Psoas muscle (tissue), 8 donors: Measurements from ENCODE around the gene CERKL. TPM values are rescaled to one million over a fixed set of nuclear protein-coding genes. Genes with fewer than 3 reads are reported as not detected.

ENCODE experiments used
- ATAC-seq, 4 donors: fragments of 200-7000 bp; cut with Tn5 transposase; one replicate each; pipeline ENCODE4 v1.9.1; 2020; ENCODE audit warnings: moderate library complexity in 3 of 4, mild to moderate bottlenecking in 2 of 4
- DNase-seq, 2 donors: peaks; one replicate each; pipeline ENCODE4 v3.0.0-alpha.2; 2020
- H3K27ac ChIP-seq: fragments of 200-600 bp; one replicate; pipeline ENCODE4 v1.8.0; 2022
- H3K27me3 ChIP-seq, 3 donors: fragments of 200-600 bp in 1 of 3; one replicate each; pipeline versions ENCODE4 v1.6.1 to v1.8.0; 2013 to 2022; ENCODE audit warnings: low read length in 2 of 3, mild to moderate bottlenecking in 2 of 3, moderate library complexity in 1 of 3; ENCODE audit not compliant: insufficient read depth in 3 of 3
- H3K36me3 ChIP-seq, 2 donors: fragments of 200-600 bp in 1 of 2; one replicate each; pipeline versions ENCODE4 v1.6.1 to v1.8.0; 2013 to 2022; ENCODE audit warnings: low read depth in 1 of 2, mild to moderate bottlenecking in 1 of 2, moderate library complexity in 1 of 2; ENCODE audit not compliant: insufficient read depth in 1 of 2
- H3K4me1 ChIP-seq: fragments of 200-600 bp; one replicate; pipeline ENCODE4 v1.8.0; 2022
- H3K4me3 ChIP-seq: fragments of 200-600 bp; one replicate; pipeline ENCODE4 v1.8.0; 2022; ENCODE audit warnings: mild to moderate bottlenecking
- H3K9me3 ChIP-seq: fragments of 200-600 bp; one replicate; pipeline ENCODE4 v1.8.0; 2022
- WGBS, 3 donors: extraction: QIAGEN DNeasy Blood & Tissue Kit; methylation state at CpG; one replicate each; pipeline versions ENCODE4 v1.1.6 to v1.1.7; 2013; 5-methylcytosine and 5-hydroxymethylcytosine counted together
- intact Hi-C, 2 donors: fragments of 100-400 bp; cut with DNase I; formaldehyde crosslinking; loops; one replicate each; pipeline versions ENCODE4 v1.11.0 to v1.14.2; 2022
- polyA plus RNA-seq, 3 donors: library from polyadenylated mRNA; stranded (reverse); fragments of 200-250 nt; gene quantifications; one replicate each; pipeline ENCODE4 v1.2.3, GENCODE V29; 2013
- total RNA-seq, 4 donors: library from RNA; stranded (reverse); fragmentation: NEBNext Ultra II Directional in 2 of 4; extraction: Animal tissue kit (Norgen Biotek cat#: 25700) in 2 of 4; gene quantifications; one replicate each; pipeline versions ENCODE4 v1.2.1 to v1.2.4, GENCODE V29; 2021 to 2023
- TF ChIP-seq, protein P1 (sequence below): fragments of 200-600 bp; IDR thresholded peaks from one replicate; pipeline ENCODE4 v1.8.0; 2022; ENCODE audit warnings: antibody characterized with exemption
- donor health status: healthy with polysubstance abuse.
- donor health status: DM: no; HTN: no; CAD: no; lungs with moderate emphysema.
- donor health status: Bipolar disorder and iron deficiency.
- donor health status: healthy.
- donor health status: DM: yes; HTN: yes; CAD: no.
- donor health status: DM: no; HTN: no; CAD: no.
- donor health status: DM: no; HTN: no; CAD: no.
- donor health status: DM: yes; HTN: yes; CAD: no.

CERKL gene
- total and polyA plus RNA-seq, 7 donors = not detected

DNA sequence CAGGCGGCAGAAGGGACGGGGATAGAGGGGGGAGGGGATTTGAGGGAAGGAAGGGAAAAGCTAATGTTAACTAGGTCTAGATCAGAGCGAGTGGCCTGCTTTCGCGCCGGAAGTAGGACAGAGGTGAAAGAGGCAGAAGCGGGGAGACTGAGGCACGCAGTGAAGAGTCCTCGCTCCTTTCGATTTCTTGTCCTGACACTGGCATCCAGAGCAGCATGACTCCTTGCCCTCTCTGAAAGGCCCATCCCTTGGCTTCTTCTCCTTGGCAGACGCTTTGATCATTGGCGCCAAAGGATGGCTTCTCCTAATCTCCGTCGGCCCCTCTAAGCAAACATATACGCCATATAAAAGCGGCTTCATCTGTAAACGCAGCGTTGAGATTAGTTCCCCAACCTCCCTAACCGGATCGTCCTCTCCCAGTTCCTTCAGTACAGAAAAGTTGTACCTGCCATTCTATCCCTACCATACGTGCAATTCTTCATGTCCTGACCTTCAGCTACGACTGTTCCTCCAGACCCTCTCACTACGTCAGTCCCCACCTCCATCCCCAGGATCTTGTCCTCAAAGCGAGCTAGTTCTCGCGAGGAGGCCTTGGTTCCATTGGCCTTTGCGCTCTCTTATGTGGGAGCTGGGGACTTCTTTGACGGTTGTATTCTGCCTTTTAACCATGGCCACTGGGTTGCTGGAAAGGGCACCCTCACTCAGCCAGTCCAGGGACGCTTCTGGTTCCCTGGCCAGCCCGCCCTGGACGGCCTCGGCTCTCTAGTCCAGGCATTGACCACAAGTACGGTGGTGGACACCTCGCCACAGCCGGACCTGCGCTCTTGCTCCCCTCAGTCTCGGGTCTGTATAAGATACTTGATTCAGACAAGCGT, 24.3 kb upstream of the CERKL start:
- TF ChIP-seq, protein P1, sequence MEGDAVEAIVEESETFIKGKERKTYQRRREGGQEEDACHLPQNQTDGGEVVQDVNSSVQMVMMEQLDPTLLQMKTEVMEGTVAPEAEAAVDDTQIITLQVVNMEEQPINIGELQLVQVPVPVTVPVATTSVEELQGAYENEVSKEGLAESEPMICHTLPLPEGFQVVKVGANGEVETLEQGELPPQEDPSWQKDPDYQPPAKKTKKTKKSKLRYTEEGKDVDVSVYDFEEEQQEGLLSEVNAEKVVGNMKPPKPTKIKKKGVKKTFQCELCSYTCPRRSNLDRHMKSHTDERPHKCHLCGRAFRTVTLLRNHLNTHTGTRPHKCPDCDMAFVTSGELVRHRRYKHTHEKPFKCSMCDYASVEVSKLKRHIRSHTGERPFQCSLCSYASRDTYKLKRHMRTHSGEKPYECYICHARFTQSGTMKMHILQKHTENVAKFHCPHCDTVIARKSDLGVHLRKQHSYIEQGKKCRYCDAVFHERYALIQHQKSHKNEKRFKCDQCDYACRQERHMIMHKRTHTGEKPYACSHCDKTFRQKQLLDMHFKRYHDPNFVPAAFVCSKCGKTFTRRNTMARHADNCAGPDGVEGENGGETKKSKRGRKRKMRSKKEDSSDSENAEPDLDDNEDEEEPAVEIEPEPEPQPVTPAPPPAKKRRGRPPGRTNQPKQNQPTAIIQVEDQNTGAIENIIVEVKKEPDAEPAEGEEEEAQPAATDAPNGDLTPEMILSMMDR = no peak

DNA sequence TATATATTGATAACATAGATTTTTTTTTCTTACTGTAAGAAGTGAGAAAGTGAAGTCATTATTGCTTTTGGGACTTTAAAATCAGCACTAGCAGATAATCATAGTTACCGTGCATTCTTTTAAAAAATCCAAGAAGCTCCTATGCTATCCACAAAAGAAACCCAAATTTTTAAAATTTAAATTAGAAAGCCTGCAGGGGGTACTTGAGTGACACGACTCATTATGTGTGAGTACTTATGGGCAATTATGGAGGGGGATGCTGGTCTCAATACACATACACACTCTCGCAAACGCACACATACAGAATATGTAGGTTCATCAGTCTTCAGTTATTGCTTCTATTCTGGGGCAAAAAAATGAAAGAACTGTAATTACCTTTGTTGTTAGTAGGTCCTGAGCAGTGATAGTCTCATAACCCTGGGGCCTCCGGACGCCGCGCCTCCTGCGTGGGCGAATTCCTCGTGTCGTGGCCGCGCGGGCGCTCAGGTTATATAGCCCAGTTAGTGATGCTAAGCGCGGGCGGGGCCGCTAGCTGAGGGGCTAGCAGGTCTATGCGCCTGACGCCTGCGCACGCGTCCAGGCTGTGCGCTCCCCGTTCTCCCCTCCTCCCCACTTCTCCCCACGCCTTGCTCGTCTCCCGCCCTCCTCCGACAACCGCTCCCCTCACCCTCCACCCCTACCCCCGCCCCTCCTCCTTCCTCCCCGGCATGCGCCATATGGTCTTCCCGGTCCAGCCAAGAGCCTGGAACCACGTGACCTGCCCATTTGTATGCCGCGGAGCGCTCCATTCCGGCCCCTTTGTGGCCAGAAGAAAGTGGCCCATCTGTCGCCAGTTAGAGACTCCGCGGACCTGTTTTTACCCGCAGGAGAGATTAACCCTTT, 23.4 kb upstream of the CERKL start, which contains the start of gene NEUROD1:
Gene NEUROD1 (minus strand): TSS at position 463 of the 882 bp plus-strand sequence. CDS start 1,657 bp downstream, outside the sequence.
- peaks cover 0 to 83% (median 40%) of the 10 kb centered on the region in 3 donors for H3K27me3 ChIP-seq
- DNase-seq (no peak), ATAC-seq (no peak)
- TF ChIP-seq, protein P1 = no peak
- 1 to 2% (median 2%) methylated on average over 42 to 45 of the region's 45 CpGs for WGBS, 3 donors
- H3K4me3 ChIP-seq = peak within 1 kb of the TSS; percentile 11
- no peaks in the 10 kb centered on the region for H3K36me3 ChIP-seq
- H3K9me3 ChIP-seq = no peaks in the 10 kb centered on the region
- intact Hi-C loops = no loop called here
- H3K4me1 ChIP-seq = no peaks in the 10 kb centered on the region
- H3K27ac ChIP-seq = no peak within 1 kb of the TSS

More for the DNA sequence above, 24.3 kb upstream of the CERKL start:
- 2 to 3% (median 2%) methylated on average over 38 of the region's 38 CpGs for WGBS, 3 donors
- Histone ChIP-seq H3K4me3 (peak overlapping the region; percentile 11), H3K36me3 (no peaks in the 10 kb centered on the region), H3K27ac (no peak overlapping the region), H3K27me3 (peaks cover 0 to 88% (median 42%) of the 10 kb centered on the region in 3 donors), H3K9me3 (no peaks in the 10 kb centered on the region), H3K4me1 (no peaks in the 10 kb centered on the region)
- intact Hi-C loops = no loop called here
- DNase-seq (no peak), ATAC-seq (no peak)

DNA sequence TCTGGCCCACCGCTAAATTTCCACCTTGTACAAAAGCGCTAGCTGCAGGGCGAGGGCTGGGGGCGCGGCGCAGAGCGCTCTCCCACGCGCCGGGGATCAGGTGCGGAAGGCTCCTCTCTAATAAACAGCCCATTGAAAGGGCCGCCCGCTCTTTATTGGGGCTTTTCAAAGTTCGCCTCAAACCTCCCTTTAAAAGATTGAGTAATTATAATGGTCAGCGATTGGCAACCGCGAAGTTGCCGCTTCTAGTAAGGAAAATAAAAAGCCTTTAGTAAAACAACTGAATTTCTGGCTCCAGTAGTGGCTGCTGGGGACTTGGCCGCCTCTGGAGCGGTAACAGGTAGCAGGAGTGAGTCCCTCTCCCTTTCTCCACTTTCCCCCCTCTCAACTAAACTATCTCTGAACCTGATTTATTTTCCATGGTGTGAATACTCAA, 22.7 kb upstream of the CERKL start:
- ATAC-seq (no peak), DNase-seq (no peak)
- Histone ChIP-seq H3K9me3 (no peaks in the 10 kb centered on the region), H3K4me1 (no peaks in the 10 kb centered on the region), H3K4me3 (no peak overlapping the region), H3K27ac (no peak overlapping the region), H3K36me3 (no peaks in the 10 kb centered on the region), H3K27me3 (peaks cover 0 to 76% (median 36%) of the 10 kb centered on the region in 3 donors)
- TF ChIP-seq, protein P1 = no peak
- intact Hi-C loops = no loop called here
- 2 to 4% (median 3%) methylated on average over 20 of the region's 20 CpGs for WGBS, 3 donors

DNA sequence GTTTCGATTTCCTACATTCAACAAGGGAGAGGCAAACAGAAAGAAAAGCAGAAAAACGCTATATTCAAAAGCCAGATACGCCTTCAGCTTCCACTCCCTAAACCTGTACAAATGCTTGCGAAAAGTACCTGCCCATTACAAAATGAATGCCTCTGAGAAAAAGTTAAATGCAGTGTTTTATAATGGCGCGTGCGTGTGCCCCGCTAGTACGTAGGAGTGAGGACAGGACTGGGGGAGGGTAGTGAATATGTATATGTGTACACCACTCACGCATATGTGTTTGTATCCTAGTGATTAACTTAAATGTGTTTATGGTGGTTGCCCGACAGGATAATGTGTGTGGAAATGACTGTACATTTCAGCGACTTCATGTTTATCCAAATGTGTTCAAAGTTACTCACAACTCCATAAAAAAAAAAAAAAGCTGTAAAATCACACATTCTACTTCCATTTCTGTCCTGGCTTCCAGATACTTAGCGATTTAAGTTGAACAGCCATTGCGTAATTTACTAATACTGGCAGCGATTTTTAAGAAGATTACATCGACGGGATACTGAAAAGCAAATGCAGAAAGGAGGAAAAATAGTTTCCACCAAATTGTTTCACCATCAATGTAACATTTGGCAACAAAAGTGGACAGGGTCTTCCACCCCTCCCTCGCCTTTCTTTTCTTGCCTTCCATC, 22.1 kb upstream of the CERKL start:
- Histone ChIP-seq H3K4me3 (no peak overlapping the region), H3K36me3 (no peaks in the 10 kb centered on the region), H3K4me1 (no peaks in the 10 kb centered on the region), H3K27me3 (peaks cover 0 to 70% (median 34%) of the 10 kb centered on the region in 3 donors), H3K27ac (no peak overlapping the region), H3K9me3 (no peaks in the 10 kb centered on the region)
- WGBS, 3 donors = 11 to 15% (median 13%) methylated on average over 18 of the region's 18 CpGs
- ATAC-seq (no peak), DNase-seq (no peak)
- TF ChIP-seq, protein P1 = no peak
- intact Hi-C loops = no loop called here
